Upper lobe of left lung (tissue), 4 donors: ENCODE measurements around the gene KIAA1958.

Experiments used
- EP300 ChIP-seq, 4 donors: sonication (generic); formaldehyde crosslinking; IDR thresholded peaks; one replicate each; pipeline ENCODE4 v1.5.1; 2017; ENCODE audit warnings: antibody characterized with exemption in 4 of 4, control low read depth in 2 of 4
- POLR2A ChIP-seq, 4 donors: fragments of 450-650 bp; IDR thresholded peaks; one replicate each; pipeline ENCODE4 v1.5.1; 2016 to 2017; ENCODE audit warnings: antibody characterized with exemption in 4 of 4, mild to moderate bottlenecking in 2 of 4
- POLR2AphosphoS5 ChIP-seq, 2 donors: sonication (generic); formaldehyde crosslinking; IDR thresholded peaks; one replicate each; pipeline ENCODE4 v1.5.1; 2017; ENCODE audit warnings: antibody characterized with exemption in 2 of 2
- TF ChIP-seq, protein P1 (sequence below), 6 experiments: fragments of 450-650 bp in 4 of 6; fragments of 200-600 bp in 2 of 6; sonication (generic) in 2 of 6; IDR thresholded peaks; one replicate each; pipeline ENCODE4 v1.5.1; 2016 to 2019; ENCODE audit warnings: antibody characterized with exemption in 6 of 6

DNA sequence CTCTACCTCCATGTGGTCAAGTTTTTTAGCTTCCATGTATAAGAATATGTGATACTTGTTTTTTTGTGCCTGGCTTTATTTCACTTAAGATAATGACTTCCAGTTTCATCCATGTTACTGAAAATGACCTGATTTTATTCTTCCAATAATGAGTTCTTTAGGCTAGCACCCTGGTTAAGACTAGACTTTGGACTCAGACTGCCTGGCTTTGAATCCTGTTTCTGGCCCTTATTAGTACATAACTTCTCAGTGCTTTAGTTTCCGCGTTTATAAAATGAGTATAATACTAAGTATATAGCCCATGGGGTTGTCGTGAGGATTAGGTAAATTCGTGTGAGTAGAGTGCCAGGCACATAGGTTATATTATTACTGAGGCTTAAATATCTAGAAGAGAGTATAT is 18.5 kb downstream of the KIAA1958 start:
- TF ChIP-seq POLR2A (IDR thresholded peaks at IDR 0.05) (no peak), EP300 (IDR thresholded peaks at IDR 0.05) (no peak), POLR2AphosphoS5 (IDR thresholded peaks at IDR 0.05) (no peak)
- TF ChIP-seq, protein P1, sequence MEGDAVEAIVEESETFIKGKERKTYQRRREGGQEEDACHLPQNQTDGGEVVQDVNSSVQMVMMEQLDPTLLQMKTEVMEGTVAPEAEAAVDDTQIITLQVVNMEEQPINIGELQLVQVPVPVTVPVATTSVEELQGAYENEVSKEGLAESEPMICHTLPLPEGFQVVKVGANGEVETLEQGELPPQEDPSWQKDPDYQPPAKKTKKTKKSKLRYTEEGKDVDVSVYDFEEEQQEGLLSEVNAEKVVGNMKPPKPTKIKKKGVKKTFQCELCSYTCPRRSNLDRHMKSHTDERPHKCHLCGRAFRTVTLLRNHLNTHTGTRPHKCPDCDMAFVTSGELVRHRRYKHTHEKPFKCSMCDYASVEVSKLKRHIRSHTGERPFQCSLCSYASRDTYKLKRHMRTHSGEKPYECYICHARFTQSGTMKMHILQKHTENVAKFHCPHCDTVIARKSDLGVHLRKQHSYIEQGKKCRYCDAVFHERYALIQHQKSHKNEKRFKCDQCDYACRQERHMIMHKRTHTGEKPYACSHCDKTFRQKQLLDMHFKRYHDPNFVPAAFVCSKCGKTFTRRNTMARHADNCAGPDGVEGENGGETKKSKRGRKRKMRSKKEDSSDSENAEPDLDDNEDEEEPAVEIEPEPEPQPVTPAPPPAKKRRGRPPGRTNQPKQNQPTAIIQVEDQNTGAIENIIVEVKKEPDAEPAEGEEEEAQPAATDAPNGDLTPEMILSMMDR (IDR thresholded peaks at IDR 0.05) = no peak
